KMS-11 (cell line): Measurements from ENCODE around the gene SIK2.

Experiments used
- H2AFZ ChIP-seq: fragments of 200-600 bp; sonication (generic); 2 replicates; pipeline ENCODE4 v1.6.1; 2016; ENCODE audit warnings: antibody characterized with exemption, mixed run types, low read depth
- H3K27ac ChIP-seq: fragments of 200-600 bp; sonication (generic); 2 replicates; pipeline ENCODE4 v1.6.1; 2016; ENCODE audit warnings: mild to moderate bottlenecking, mixed run types
- H3K27me3 ChIP-seq: fragments of 200-600 bp; sonication (generic); 2 replicates; pipeline ENCODE4 v1.6.1; 2017; ENCODE audit warnings: mild to moderate bottlenecking, low read depth, mixed run types, moderate library complexity; ENCODE audit not compliant: insufficient read depth
- H3K36me3 ChIP-seq: fragments of 200-600 bp; sonication (generic); 2 replicates; pipeline ENCODE4 v1.6.1; 2017; ENCODE audit warnings: mild to moderate bottlenecking, mixed run types; ENCODE audit not compliant: insufficient read depth
- H3K4me1 ChIP-seq: fragments of 200-600 bp; sonication (generic); 2 replicates; pipeline ENCODE4 v1.6.1; 2016; ENCODE audit warnings: mild to moderate bottlenecking, low read depth, mixed run types; ENCODE audit not compliant: poor library complexity, severe bottlenecking
- H3K4me2 ChIP-seq: fragments of 200-600 bp; sonication (generic); 2 replicates; pipeline ENCODE4 v1.7.0; 2016; ENCODE audit warnings: mild to moderate bottlenecking, mixed run types
- H3K4me3 ChIP-seq: fragments of 200-600 bp; sonication (generic); IDR thresholded peaks from 2 replicates; pipeline ENCODE4 v1.6.1; 2017; ENCODE audit warnings: low read depth, low read length, mixed read lengths; ENCODE audit not compliant: insufficient read depth
- H3K79me2 ChIP-seq: fragments of 200-600 bp; sonication (generic); 2 replicates; pipeline ENCODE4 v1.6.1; 2016; ENCODE audit warnings: low read depth, mixed run types; ENCODE audit not compliant: insufficient read depth
- H3K9ac ChIP-seq: fragments of 200-600 bp; sonication (generic); 2 replicates; pipeline ENCODE4 v1.6.1; 2016; ENCODE audit warnings: mild to moderate bottlenecking, mixed run types
- H4K20me1 ChIP-seq: fragments of 200-600 bp; sonication (generic); 2 replicates; pipeline ENCODE4 v1.6.1; 2016; ENCODE audit warnings: mild to moderate bottlenecking, mixed run types; ENCODE audit not compliant: insufficient read depth
- CTCF ChIP-seq: fragments of 200-600 bp; sonication (generic); conservative IDR thresholded peaks from 2 replicates; pipeline ENCODE4 v1.6.1; 2017; ENCODE audit warnings: low read depth, mild to moderate bottlenecking, antibody characterized with exemption, low read length, moderate library complexity, mixed read lengths

SIK2 gene

GRCh38 chr11:111764621-111765020, 162.4 kb downstream of the SIK2 start:
- no peak overlapping the region for H3K9ac ChIP-seq
- no peak overlapping the region for H3K27ac ChIP-seq
- no peaks in the 10 kb centered on the region for H4K20me1 ChIP-seq
- H2AFZ ChIP-seq, result no peak overlapping the region
- peak overlapping the region; percentile 95 for H3K4me2 ChIP-seq
- H3K36me3 ChIP-seq, result peaks cover 5% of the 10 kb centered on the region; the same call in 1 of the 2 replicates
- TF ChIP-seq CTCF, result no peak
- H3K4me3 ChIP-seq, result no peak overlapping the region
- peaks cover 14% of the 10 kb centered on the region for H3K4me1 ChIP-seq
- peaks cover 12% of the 10 kb centered on the region; the same call in 1 of the 2 replicates for H3K79me2 ChIP-seq
- no peaks in the 10 kb centered on the region for H3K27me3 ChIP-seq

DNA sequence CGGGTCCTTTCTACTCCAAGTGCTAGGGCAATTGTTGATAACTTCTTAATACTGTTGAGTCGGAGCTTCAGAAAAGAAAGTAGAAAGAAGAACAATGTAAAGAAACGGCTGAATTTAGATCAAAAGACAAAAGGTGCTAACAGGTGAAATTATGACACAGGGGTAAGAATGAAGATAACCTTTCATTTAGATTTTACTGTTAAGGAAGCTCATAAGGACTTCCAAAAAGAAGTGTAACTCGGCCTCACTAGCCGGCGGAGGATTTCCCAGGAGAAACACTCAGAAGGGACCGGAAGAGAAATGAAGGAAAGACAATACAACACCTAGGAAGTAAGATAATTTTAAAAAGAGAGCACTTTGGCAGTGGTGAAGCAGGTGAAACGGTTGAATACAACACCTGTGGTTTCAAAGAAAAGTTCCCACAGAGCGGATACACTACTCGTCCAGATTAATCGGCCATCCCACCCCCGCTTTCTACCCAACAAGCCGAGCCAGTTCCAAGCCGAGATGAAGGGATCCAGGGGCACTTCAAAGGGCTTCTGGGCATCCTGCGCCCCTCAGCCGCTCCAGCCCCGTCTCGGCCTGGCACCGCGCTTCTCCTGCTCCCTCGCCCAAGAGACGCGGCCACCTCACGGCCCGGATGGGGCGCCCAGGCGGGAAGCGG, 163.2 kb downstream of the SIK2 start:
- Histone ChIP-seq H3K27ac (no peak overlapping the region), H3K27me3 (no peaks in the 10 kb centered on the region), H4K20me1 (no peaks in the 10 kb centered on the region), H3K36me3 (peaks cover 5% of the 10 kb centered on the region; the same call in 1 of the 2 replicates), H2AFZ (peak overlapping the region; percentile 92; the same call in 1 of the 2 replicates), H3K79me2 (peaks cover 12% of the 10 kb centered on the region; the same call in 1 of the 2 replicates), H3K9ac (peak overlapping the region; percentile 55; the same call in 1 of the 2 replicates), H3K4me3 (no peak overlapping the region), H3K4me1 (peaks cover 14% of the 10 kb centered on the region), H3K4me2 (peak overlapping the region; percentile 95)
- TF ChIP-seq CTCF, result no peak

DNA sequence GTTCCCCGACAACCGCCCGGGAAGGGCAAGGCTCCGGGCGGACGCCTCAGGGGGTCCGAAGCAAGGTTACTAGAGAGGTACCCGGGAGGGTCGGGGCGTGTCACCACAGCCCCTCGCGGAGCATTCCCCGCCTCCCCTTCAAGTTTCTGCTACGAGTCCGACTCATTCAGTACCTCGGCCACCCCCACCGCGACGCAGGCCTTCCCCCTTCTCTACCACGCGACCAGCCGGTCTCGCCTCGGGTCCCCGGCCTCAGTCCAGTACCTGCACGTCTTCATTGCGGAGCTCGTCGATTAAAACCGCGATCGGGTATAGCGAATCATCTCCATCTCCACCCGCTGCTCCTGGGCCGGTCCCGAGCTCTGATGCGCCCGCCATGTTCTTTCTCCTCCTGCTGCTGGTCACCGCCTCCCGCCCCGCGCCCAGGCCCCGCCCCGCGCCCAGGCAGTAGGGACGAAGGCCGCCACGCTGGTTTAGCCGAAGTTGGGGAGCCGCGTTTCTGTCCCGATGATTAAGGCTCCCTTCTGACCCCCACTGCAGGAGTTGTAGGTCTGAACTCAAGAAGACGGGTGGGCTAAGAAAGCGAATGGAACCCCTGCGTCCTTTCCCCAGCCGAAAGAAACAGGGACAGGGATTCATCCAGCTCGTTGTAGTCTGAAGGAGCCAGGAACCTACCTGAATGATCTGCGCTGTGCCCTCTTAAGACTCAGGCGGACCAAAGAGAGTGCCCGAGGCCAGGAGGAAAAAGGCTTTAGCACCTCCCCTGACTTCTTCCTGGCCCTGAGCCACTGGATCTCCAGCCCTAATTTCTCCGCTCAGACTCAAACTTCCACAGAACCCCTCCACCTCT, 164.0 kb downstream of the SIK2 start, which contains the start of gene PPP2R1B:
PPP2R1B (minus strand) TSS at position 406 of the 850 bp plus-strand sequence; CDS start at position 378, 28 bp downstream.
- Histone ChIP-seq H3K4me2 (peak within 1 kb of the TSS; percentile 95), H3K4me3 (no peak within 1 kb of the TSS), H3K4me1 (peaks cover 14% of the 10 kb centered on the region), H3K79me2 (peaks cover 12% of the 10 kb centered on the region; the same call in 1 of the 2 replicates), H3K27ac (no peak within 1 kb of the TSS), H3K27me3 (no peaks in the 10 kb centered on the region), H3K36me3 (no peaks in the 10 kb centered on the region), H2AFZ (peak within 1 kb of the TSS; percentile 92), H3K9ac (peak within 1 kb of the TSS; percentile 55; the same call in 1 of the 2 replicates), H4K20me1 (no peaks in the 10 kb centered on the region)
- no peak for TF ChIP-seq CTCF

- Histone ChIP-seq H3K27ac (no peak overlapping the region), H3K36me3 (no peaks in the 10 kb centered on the region)
- no peak for TF ChIP-seq CTCF
These were observed 164.5 kb downstream of the SIK2 start for GRCh38 chr11:111766834-111767142.

More at GRCh38 chr11:111766834-111767142, 164.5 kb downstream of the SIK2 start:
- Histone ChIP-seq H3K4me3 (no peak overlapping the region), H4K20me1 (no peaks in the 10 kb centered on the region), H3K27me3 (no peaks in the 10 kb centered on the region), H3K4me2 (peak overlapping the region; percentile 95), H3K4me1 (peaks cover 14% of the 10 kb centered on the region), H2AFZ (peak overlapping the region; percentile 92), H3K79me2 (peaks cover 12% of the 10 kb centered on the region; the same call in 1 of the 2 replicates), H3K9ac (no peak overlapping the region)
